Activated CD4-positive, alpha-beta T cell treated with anti-CD3 and anti-CD28 coated beads, Interleukin-2, amount 10 ng/mL, durations not matched to agents 24 days and 14 days (primary cell): Measurements from ENCODE around the gene KLF17. TPM values are rescaled to one million over a fixed set of nuclear protein-coding genes. Genes with fewer than 3 reads are reported as not detected.

Experiments
- DNase-seq: peaks from one replicate; pipeline ENCODE4 v3.0.0; 2022
- H3K27ac Mint-ChIP-seq: one replicate; pipeline ENCODE4 v1.8.0; 2022; ENCODE audit warnings: mild to moderate bottlenecking, mixed read lengths
- H3K27me3 Mint-ChIP-seq: one replicate; pipeline ENCODE4 v1.8.0; 2022; ENCODE audit warnings: mixed read lengths
- H3K36me3 Mint-ChIP-seq: one replicate; pipeline ENCODE4 v1.8.0; 2022; ENCODE audit warnings: low read depth, mild to moderate bottlenecking, mixed read lengths
- H3K4me1 Mint-ChIP-seq: one replicate; pipeline ENCODE4 v1.8.0; 2021; ENCODE audit warnings: mixed read lengths
- H3K4me3 Mint-ChIP-seq: one replicate; pipeline ENCODE4 v1.8.0; 2022; ENCODE audit warnings: mild to moderate bottlenecking, moderate library complexity, mixed read lengths
- H3K9me3 Mint-ChIP-seq: one replicate; pipeline ENCODE4 v1.8.0; 2021; ENCODE audit warnings: mixed read lengths
- intact Hi-C: fragments of 100-400 bp; cut with micrococcal nuclease; formaldehyde crosslinking; loops from one replicate; pipeline ENCODE4 v1.15.1; 2023
- total RNA-seq: library from RNA; stranded (reverse); gene quantifications from 2 replicates; pipeline ENCODE4 v1.2.3, GENCODE V29; 2022

Gene KLF17
- total RNA-seq, 1 donor from 2014 or later: not detected

- Mint-ChIP-seq H3K36me3 (no peaks in the 10 kb centered on the region), H3K27ac (no peak overlapping the region), H3K27me3 (peaks cover 14% of the 10 kb centered on the region), H3K9me3 (peaks cover 3% of the 10 kb centered on the region), H3K4me3 (no peak overlapping the region), H3K4me1 (no peaks in the 10 kb centered on the region)
- no peak for DNase-seq
- intact Hi-C loops: no loop called here
These were observed 32.7 kb downstream of the KLF17 start for GRCh38 chr1:44151332-44151731.

- Mint-ChIP-seq H3K9me3 (no peaks in the 10 kb centered on the region), H3K4me3 (no peak overlapping the region), H3K27ac (no peak overlapping the region), H3K4me1 (no peaks in the 10 kb centered on the region), H3K36me3 (no peaks in the 10 kb centered on the region), H3K27me3 (peaks cover 14% of the 10 kb centered on the region)
- intact Hi-C loops: no loop called here
- DNase-seq: no peak
These were observed 33.2 kb downstream of the KLF17 start for GRCh38 chr1:44151808-44152207.

- Mint-ChIP-seq H3K4me3 (no peak overlapping the region), H3K27ac (no peak overlapping the region)
These were observed 34.1 kb downstream of the KLF17 start for GRCh38 chr1:44152692-44153091.

GRCh38 chr1:44154049-44154448, 35.4 kb downstream of the KLF17 start:
- no peak overlapping the region for H3K4me3 Mint-ChIP-seq
- no peak for DNase-seq
- no peaks in the 10 kb centered on the region for H3K4me1 Mint-ChIP-seq
- no peaks in the 10 kb centered on the region for H3K36me3 Mint-ChIP-seq
- H3K27ac Mint-ChIP-seq: no peak overlapping the region
- intact Hi-C loops: no loop called here
- peaks cover 16% of the 10 kb centered on the region for H3K27me3 Mint-ChIP-seq
- H3K9me3 Mint-ChIP-seq: no peaks in the 10 kb centered on the region

More at GRCh38 chr1:44152692-44153091, 34.1 kb downstream of the KLF17 start:
- no peak for DNase-seq
- H3K9me3 Mint-ChIP-seq: no peaks in the 10 kb centered on the region
- no peaks in the 10 kb centered on the region for H3K4me1 Mint-ChIP-seq
- H3K27me3 Mint-ChIP-seq: peaks cover 14% of the 10 kb centered on the region
- H3K36me3 Mint-ChIP-seq: no peaks in the 10 kb centered on the region
- intact Hi-C loops: no loop called here

GRCh38 chr1:44157903-44158302, 39.3 kb downstream of the KLF17 start:
- Mint-ChIP-seq H3K36me3 (no peaks in the 10 kb centered on the region), H3K27ac (no peak overlapping the region), H3K4me3 (no peak overlapping the region), H3K27me3 (peaks cover 14% of the 10 kb centered on the region), H3K9me3 (no peaks in the 10 kb centered on the region), H3K4me1 (no peaks in the 10 kb centered on the region)
- intact Hi-C loops: no loop called here
- no peak for DNase-seq

GRCh38 chr1:44158871-44159270, 40.2 kb downstream of the KLF17 start:
- intact Hi-C loops: no loop called here

GRCh38 chr1:44161546-44161945, 42.9 kb downstream of the KLF17 start:
- Mint-ChIP-seq H3K9me3 (no peaks in the 10 kb centered on the region), H3K4me3 (no peak overlapping the region), H3K27me3 (peaks cover 17% of the 10 kb centered on the region), H3K36me3 (no peaks in the 10 kb centered on the region), H3K4me1 (no peaks in the 10 kb centered on the region), H3K27ac (no peak overlapping the region)
- no peak for DNase-seq
- intact Hi-C loops: no loop called here

More at GRCh38 chr1:44158871-44159270, 40.2 kb downstream of the KLF17 start:
- Mint-ChIP-seq H3K9me3 (no peaks in the 10 kb centered on the region), H3K36me3 (no peaks in the 10 kb centered on the region), H3K27ac (no peak overlapping the region), H3K4me3 (no peak overlapping the region), H3K4me1 (no peaks in the 10 kb centered on the region), H3K27me3 (peaks cover 13% of the 10 kb centered on the region)
- DNase-seq: no peak

GRCh38 chr1:44168520-44169098, 50.0 kb downstream of the KLF17 start:
- Mint-ChIP-seq H3K9me3 (no peaks in the 10 kb centered on the region), H3K27me3 (peaks cover 10% of the 10 kb centered on the region), H3K4me1 (peaks cover 4% of the 10 kb centered on the region), H3K27ac (no peak overlapping the region), H3K4me3 (no peak overlapping the region), H3K36me3 (no peaks in the 10 kb centered on the region)
- intact Hi-C loops: no loop called here
- DNase-seq: no peak

GRCh38 chr1:44170281-44170823, 51.7 kb downstream of the KLF17 start:
- Mint-ChIP-seq H3K27ac (no peak overlapping the region), H3K27me3 (peaks cover 14% of the 10 kb centered on the region), H3K9me3 (no peaks in the 10 kb centered on the region), H3K36me3 (no peaks in the 10 kb centered on the region), H3K4me3 (no peak overlapping the region), H3K4me1 (peaks cover 4% of the 10 kb centered on the region)
- intact Hi-C loops: no loop called here
- DNase-seq: no peak

GRCh38 chr1:44174630-44175029, 56.0 kb downstream of the KLF17 start:
- Mint-ChIP-seq H3K36me3 (no peaks in the 10 kb centered on the region), H3K9me3 (no peaks in the 10 kb centered on the region), H3K27ac (no peak overlapping the region), H3K4me3 (no peak overlapping the region), H3K4me1 (no peaks in the 10 kb centered on the region), H3K27me3 (peaks cover 8% of the 10 kb centered on the region)
- DNase-seq: no peak
- intact Hi-C loops: no loop called here

Other genes starting within 250 kb of the KLF17 start
- gene ARTN, start 185.0 kb upstream of the KLF17 start, total RNA-seq: 0.43 TPM in 1 of 2 replicates, not detected in the other
- gene IPO13, start 171.9 kb upstream of the KLF17 start, total RNA-seq: 26.3 and 26.6 TPM in 2 replicates
- gene DPH2, start 148.8 kb upstream of the KLF17 start, total RNA-seq: 71.0 and 71.8 TPM in 2 replicates
- gene ATP6V0B, start 143.9 kb upstream of the KLF17 start, total RNA-seq: 181 and 182 TPM in 2 replicates
- gene B4GALT2, start 139.6 kb upstream of the KLF17 start, total RNA-seq: 59.7 TPM in 2 replicates
- gene CCDC24, start 127.2 kb upstream of the KLF17 start, total RNA-seq: 3.0 and 4.3 TPM in 2 replicates
- gene SLC6A9, start 87.4 kb upstream of the KLF17 start, total RNA-seq: 6.3 and 6.5 TPM in 2 replicates
- gene KLF18, start 22.8 kb downstream of the KLF17 start, total RNA-seq: not detected in 2 replicates
- gene DMAP1, start 94.7 kb downstream of the KLF17 start, total RNA-seq: 34.1 and 36.0 TPM in 2 replicates
- gene ERI3, start 236.4 kb downstream of the KLF17 start, total RNA-seq: 50.2 and 53.2 TPM in 2 replicates